Measurements from ENCODE around the gene PRR33. TPM values are rescaled to one million over a fixed set of nuclear protein-coding genes. Genes with fewer than 3 reads are reported as not detected.

PRR33 gene
- total and polyA plus RNA-seq, 4 donors = not detected

GRCh38 chr11:1909524-1909923 lies 17.8 kb upstream of the PRR33 start:
- 88% methylated on average over 7 of the region's 7 CpGs for WGBS
- Histone ChIP-seq H3K36me3 (ENCODE audit: control insufficient read depth in 4 of 4, insufficient read depth in 3 of 4, low read depth in 1 of 4, low read length in 3 of 4) (no peaks in the 10 kb centered on the region), H3K9me3 (ENCODE audit: control insufficient read depth in 4 of 4, low read length in 3 of 4) (no peaks in the 10 kb centered on the region), H3K4me3 (ENCODE audit: low read depth in 1 of 3, low read length in 3 of 3) (no peak overlapping the region), H3K4me1 (ENCODE audit: control insufficient read depth in 4 of 4, insufficient read depth in 4 of 4, low read length in 3 of 4) (no peaks in the 10 kb centered on the region), H3K27ac (ENCODE audit: low read depth in 1 of 2, low read length in 2 of 2) (no peak overlapping the region), H3K9ac (ENCODE audit: low read depth in 1 of 2, low read length in 2 of 2) (no peak overlapping the region), H3K27me3 (ENCODE audit: control insufficient read depth in 4 of 4, insufficient read depth in 4 of 4, low read length in 3 of 4) (no peaks in the 10 kb centered on the region)
- DNase-seq (ENCODE audit: low spot score) = no peak
- TF ChIP-seq TAF1 (conservative IDR thresholded peaks at IDR 0.05) = no peak
- TF ChIP-seq EGR1 (IDR thresholded peaks at IDR 0.05; ENCODE audit: low read depth in 2 of 2) = no peak
- no peak for TF ChIP-seq HNF4A (conservative IDR thresholded peaks at IDR 0.05)
- TF ChIP-seq RXRA (IDR thresholded peaks at IDR 0.05) = no peak
- TF ChIP-seq JUND (IDR thresholded peaks at IDR 0.05) = no peak
- no peak for TF ChIP-seq CTCF (IDR thresholded peaks at IDR 0.05; ENCODE audit: low read depth, low read length, missing input control)
- no peak for TF ChIP-seq RAD21 (IDR thresholded peaks at IDR 0.05)
- no peak for TF ChIP-seq GABPA (IDR thresholded peaks at IDR 0.05 in 1 of 2, conservative IDR thresholded peaks at IDR 0.05 in 1 of 2)
- TF ChIP-seq NR2F2 (IDR thresholded peaks at IDR 0.05) = no peak
- no peak for TF ChIP-seq YY1 (IDR thresholded peaks at IDR 0.05)
- TF ChIP-seq FOXA2 (IDR thresholded peaks at IDR 0.05) = no peak
- TF ChIP-seq SP1 (IDR thresholded peaks at IDR 0.05) = no peak
- TF ChIP-seq ATF3 (IDR thresholded peaks at IDR 0.05) = no peak

GRCh38 chr11:1908618-1909017 lies 16.9 kb upstream of the PRR33 start:
- peaks cover 0 to 2% (median 1%) of the 10 kb centered on the region in 4 donors for H3K4me1 ChIP-seq (ENCODE audit: control insufficient read depth in 4 of 4, insufficient read depth in 4 of 4, low read length in 3 of 4)
- DNase-seq (ENCODE audit: low spot score) = no peak
- no peak overlapping the region for H3K27ac ChIP-seq (ENCODE audit: low read depth in 1 of 2, low read length in 2 of 2)
- no peak overlapping the region for H3K9ac ChIP-seq (ENCODE audit: low read depth in 1 of 2, low read length in 2 of 2)
- H3K9me3 ChIP-seq (ENCODE audit: control insufficient read depth in 4 of 4, low read length in 3 of 4) = no peaks in the 10 kb centered on the region
- no peaks in the 10 kb centered on the region for H3K27me3 ChIP-seq (ENCODE audit: control insufficient read depth in 4 of 4, insufficient read depth in 4 of 4, low read length in 3 of 4)
- 65% methylated on average over 9 of the region's 9 CpGs for WGBS
- H3K36me3 ChIP-seq (ENCODE audit: control insufficient read depth in 4 of 4, insufficient read depth in 3 of 4, low read depth in 1 of 4, low read length in 3 of 4) = no peaks in the 10 kb centered on the region
- TF ChIP-seq RAD21 (IDR thresholded peaks at IDR 0.05) (no peak), HNF4A (conservative IDR thresholded peaks at IDR 0.05) (no peak), SP1 (IDR thresholded peaks at IDR 0.05) (no peak), REST (IDR thresholded peaks at IDR 0.05) (no peak)
- H3K4me3 ChIP-seq (ENCODE audit: low read depth in 1 of 3, low read length in 3 of 3) = no peak overlapping the region
